AG09319 (cell line): ENCODE results near the gene NHLRC4.
A peak's percentile ranks its signal among the peaks of the same experiment; 100 is the strongest.

Experiments
- DNase-seq: peaks from one replicate; pipeline ENCODE4 v3.0.0-alpha.2; 2010; ENCODE audit warnings: low read depth; ENCODE audit errors: extremely low read depth
- TF ChIP-seq, protein P1 (sequence below): IDR thresholded peaks from 2 replicates; pipeline ENCODE4 v1.5.1; 2011; ENCODE audit warnings: low read depth, mild to moderate bottlenecking, inconsistent platforms, low read length, moderate library complexity

Gene NHLRC4

DNA sequence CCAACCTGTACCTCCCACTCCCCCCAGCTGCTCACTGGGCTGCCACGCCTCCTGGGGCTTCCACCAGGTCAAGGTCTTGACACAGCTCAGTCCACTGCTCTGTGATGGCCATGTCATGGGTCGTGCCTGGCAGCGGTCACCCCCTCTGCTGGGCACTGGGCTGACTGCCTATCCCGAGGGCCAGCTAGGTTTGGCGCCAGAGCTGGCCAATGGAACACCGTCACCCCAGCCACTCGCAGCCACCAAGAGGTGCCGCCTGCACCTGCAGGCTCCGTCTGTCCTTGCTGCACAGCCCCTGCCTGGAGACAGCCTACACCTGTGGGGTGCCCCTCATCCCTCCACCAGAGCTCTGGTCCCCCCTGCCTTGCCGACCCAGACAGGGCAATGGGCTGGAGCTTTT is 18.5 kb downstream of the NHLRC4 start:
- no peak for DNase-seq
- TF ChIP-seq, protein P1, sequence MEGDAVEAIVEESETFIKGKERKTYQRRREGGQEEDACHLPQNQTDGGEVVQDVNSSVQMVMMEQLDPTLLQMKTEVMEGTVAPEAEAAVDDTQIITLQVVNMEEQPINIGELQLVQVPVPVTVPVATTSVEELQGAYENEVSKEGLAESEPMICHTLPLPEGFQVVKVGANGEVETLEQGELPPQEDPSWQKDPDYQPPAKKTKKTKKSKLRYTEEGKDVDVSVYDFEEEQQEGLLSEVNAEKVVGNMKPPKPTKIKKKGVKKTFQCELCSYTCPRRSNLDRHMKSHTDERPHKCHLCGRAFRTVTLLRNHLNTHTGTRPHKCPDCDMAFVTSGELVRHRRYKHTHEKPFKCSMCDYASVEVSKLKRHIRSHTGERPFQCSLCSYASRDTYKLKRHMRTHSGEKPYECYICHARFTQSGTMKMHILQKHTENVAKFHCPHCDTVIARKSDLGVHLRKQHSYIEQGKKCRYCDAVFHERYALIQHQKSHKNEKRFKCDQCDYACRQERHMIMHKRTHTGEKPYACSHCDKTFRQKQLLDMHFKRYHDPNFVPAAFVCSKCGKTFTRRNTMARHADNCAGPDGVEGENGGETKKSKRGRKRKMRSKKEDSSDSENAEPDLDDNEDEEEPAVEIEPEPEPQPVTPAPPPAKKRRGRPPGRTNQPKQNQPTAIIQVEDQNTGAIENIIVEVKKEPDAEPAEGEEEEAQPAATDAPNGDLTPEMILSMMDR, result no peak

- TF ChIP-seq, protein P1, result no peak
- no peak for DNase-seq
These were observed 19.3 kb downstream of the NHLRC4 start for GRCh38 chr16:586047-586644.

GRCh38 chr16:586645-587590 is 20.1 kb downstream of the NHLRC4 start:
- TF ChIP-seq, protein P1, result no peak
- no peak for DNase-seq

DNA sequence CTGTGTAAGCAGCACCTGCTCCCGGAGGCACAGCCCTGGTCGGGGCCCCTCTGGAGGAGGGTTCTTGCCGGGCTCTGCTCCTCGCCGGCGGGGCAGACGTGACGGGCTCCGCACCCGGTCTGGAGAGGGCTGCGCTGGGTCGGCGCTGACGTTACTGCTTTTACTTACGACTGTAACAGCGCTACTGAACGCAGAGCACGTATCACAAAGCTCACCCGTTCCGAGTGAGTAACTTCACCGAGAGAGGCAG is 21.8 kb downstream of the NHLRC4 start:
- no peak for DNase-seq

DNA sequence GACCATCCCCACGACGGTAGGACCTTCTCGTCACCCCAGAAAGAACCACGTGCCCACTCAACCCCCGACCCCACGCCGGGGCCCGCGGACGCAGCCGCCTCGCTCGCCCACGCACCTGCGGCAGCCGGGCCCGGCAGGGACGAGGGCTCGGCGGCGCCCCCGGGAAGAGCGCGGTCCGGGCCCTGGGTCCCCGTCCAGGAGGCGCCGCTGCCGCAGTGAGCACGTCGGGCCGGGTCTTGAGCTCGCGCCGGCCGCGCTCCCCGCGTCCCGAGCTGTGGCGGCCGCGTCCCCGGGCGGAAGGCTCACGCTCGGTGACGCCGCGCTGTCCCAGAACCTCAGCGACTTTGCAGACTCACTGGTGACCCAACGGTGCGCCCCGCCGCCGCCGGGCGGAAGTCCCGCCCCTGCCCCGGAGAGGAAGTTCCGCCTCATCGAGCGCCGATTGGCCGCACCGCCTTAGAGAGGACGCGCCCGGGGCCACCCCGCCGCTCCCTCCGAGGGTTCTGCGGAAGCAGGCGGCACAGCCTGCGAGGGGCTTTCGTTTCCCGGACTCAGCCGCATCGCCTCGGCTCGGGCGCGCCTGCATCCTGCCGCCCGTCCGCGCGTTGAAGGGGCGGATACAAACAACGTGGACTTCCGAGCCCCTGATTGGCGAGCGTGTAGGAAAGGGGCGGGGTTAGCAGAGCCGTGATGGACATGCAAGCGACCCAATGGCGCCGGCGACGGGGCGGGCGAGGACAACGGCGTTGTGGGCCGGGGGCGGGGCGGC is 22.3 kb downstream of the NHLRC4 start:
- peak; percentile 88 for DNase-seq
- TF ChIP-seq, protein P1, result no peak

More for the DNA sequence above, 21.8 kb downstream of the NHLRC4 start:
- TF ChIP-seq, protein P1, result no peak

DNA sequence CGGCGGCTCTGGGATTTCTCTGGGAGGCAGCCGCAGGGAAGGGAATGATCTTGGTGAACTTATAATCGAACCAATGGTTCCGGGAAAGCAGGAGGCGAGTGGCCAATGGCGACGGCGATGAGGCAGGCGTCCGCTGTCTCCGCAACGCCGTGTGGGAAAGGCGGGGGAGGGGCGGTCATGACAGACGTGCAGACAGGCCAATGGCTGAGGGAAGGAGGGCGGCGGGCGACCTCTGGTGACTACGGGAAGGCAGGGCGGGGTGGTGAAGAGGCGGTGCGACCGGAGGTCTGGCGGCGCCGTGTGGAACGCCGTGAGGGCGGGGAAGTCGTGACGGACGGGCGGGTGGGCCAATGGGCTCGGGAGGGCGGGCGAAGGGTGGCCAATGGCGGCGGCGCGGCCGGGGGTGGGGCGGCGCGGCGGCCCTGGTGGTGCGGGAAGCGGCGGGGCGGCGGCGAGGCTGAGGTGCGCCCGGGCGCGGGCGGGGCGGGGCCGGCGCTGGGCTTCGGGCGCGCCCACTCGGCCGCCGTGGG is 22.9 kb downstream of the NHLRC4 start, which contains the start of gene RAB40C:
Gene RAB40C (plus strand): TSS at position 409 of the 530 bp plus-strand sequence. CDS start 226 bp downstream, outside the sequence.
- TF ChIP-seq, protein P1, result peak; percentile 1; the same call in 1 of the 2 replicates
- DNase-seq, result peak; percentile 97
